H9 (cell line): ENCODE data around the gene BMP7. TPM values are rescaled to one million over a fixed set of nuclear protein-coding genes. Genes with fewer than 3 reads are reported as not detected.

Experiments
- DNase-seq: peaks from one replicate; pipeline ENCODE4 v3.0.0-alpha.2; 2017
- H2AFZ ChIP-seq: one replicate; pipeline ENCODE4 v1.6.1; 2013; ENCODE audit warnings: mild to moderate bottlenecking, low read length, control low read depth, moderate library complexity
- H2AK5ac ChIP-seq: 2 replicates; pipeline ENCODE4 v1.6.1; 2013; ENCODE audit warnings: low read length, control low read depth, mixed read lengths; ENCODE audit not compliant: insufficient read length
- H2BK120ac ChIP-seq: one replicate; pipeline ENCODE4 v1.6.1; 2013; ENCODE audit warnings: low read depth, mild to moderate bottlenecking, low read length, control low read depth, inconsistent platforms; ENCODE audit not compliant: poor library complexity, severe bottlenecking
- H2BK12ac ChIP-seq: 2 replicates; pipeline ENCODE4 v1.6.1; 2013; ENCODE audit warnings: low read length, control low read depth, mixed read lengths, low read depth; ENCODE audit not compliant: insufficient read length
- H2BK15ac ChIP-seq: 2 replicates; pipeline ENCODE4 v1.6.1; 2013; ENCODE audit warnings: low read depth, low read length, control low read depth
- H2BK20ac ChIP-seq: one replicate; pipeline ENCODE4 v1.6.1; 2013; ENCODE audit warnings: low read depth, mild to moderate bottlenecking, low read length, control low read depth, inconsistent platforms; ENCODE audit not compliant: poor library complexity, severe bottlenecking
- H2BK5ac ChIP-seq: 2 replicates; pipeline ENCODE4 v1.6.1; 2013; ENCODE audit warnings: low read length, control low read depth, mixed read lengths; ENCODE audit not compliant: insufficient read length
- H3K14ac ChIP-seq: 2 replicates; pipeline ENCODE4 v1.6.1; 2013; ENCODE audit warnings: low read length, control low read depth; ENCODE audit not compliant: insufficient read depth
- H3K18ac ChIP-seq: 2 replicates; pipeline ENCODE4 v1.6.1; 2013; ENCODE audit warnings: low read depth, mild to moderate bottlenecking, mixed read lengths, low read length, control low read depth; ENCODE audit not compliant: insufficient read length
- H3K23ac ChIP-seq: 2 replicates; pipeline ENCODE4 v1.6.1; 2013; ENCODE audit warnings: low read length, control low read depth, mixed read lengths, low read depth; ENCODE audit not compliant: insufficient read length
- H3K23me2 ChIP-seq: 2 replicates; pipeline ENCODE4 v1.6.1; 2013; ENCODE audit warnings: low read depth, mild to moderate bottlenecking, mixed read lengths, low read length, control low read depth; ENCODE audit not compliant: insufficient read length, poor library complexity, severe bottlenecking
- H3K27ac ChIP-seq: 2 replicates; pipeline ENCODE4 v1.5.1; 2013; ENCODE audit warnings: low read length, control low read depth, mixed read lengths, low read depth; ENCODE audit not compliant: insufficient read length
- H3K27me3 ChIP-seq: 2 replicates; pipeline ENCODE4 v1.6.1; 2013; ENCODE audit warnings: low read length, control low read depth, inconsistent platforms; ENCODE audit not compliant: insufficient read depth
- H3K4ac ChIP-seq: 2 replicates; pipeline ENCODE4 v1.6.1; 2013; ENCODE audit warnings: low read depth, mild to moderate bottlenecking, control low read depth, inconsistent platforms, low read length, moderate library complexity
- H3K4me1 ChIP-seq: 2 replicates; pipeline ENCODE4 v1.6.1; 2013; ENCODE audit warnings: low read length, control low read depth, inconsistent platforms; ENCODE audit not compliant: insufficient read depth
- H3K4me2 ChIP-seq: 2 replicates; pipeline ENCODE4 v1.6.1; 2013; ENCODE audit warnings: low read length, control low read depth, mixed read lengths; ENCODE audit not compliant: insufficient read length, insufficient read depth
- H3K56ac ChIP-seq: 2 replicates; pipeline ENCODE4 v1.6.1; 2013; ENCODE audit warnings: low read depth, mild to moderate bottlenecking, mixed read lengths, low read length, control low read depth; ENCODE audit not compliant: insufficient read length
- H3K79me1 ChIP-seq: 2 replicates; pipeline ENCODE4 v1.6.1; 2013; ENCODE audit warnings: low read depth, mild to moderate bottlenecking, moderate library complexity, low read length, control low read depth, inconsistent platforms; ENCODE audit not compliant: insufficient read depth, poor library complexity, severe bottlenecking
- H3K79me2 ChIP-seq: 2 replicates; pipeline ENCODE4 v1.6.1; 2013; ENCODE audit warnings: low read length, control low read depth, inconsistent platforms; ENCODE audit not compliant: insufficient read depth
- H3K9ac ChIP-seq: 2 replicates; pipeline ENCODE4 v1.6.1; 2013; ENCODE audit warnings: low read length, control low read depth, mixed read lengths; ENCODE audit not compliant: insufficient read length; ENCODE audit errors: extremely low read depth
- H3K9me3 ChIP-seq: one replicate; pipeline ENCODE4 v1.6.1; 2013; ENCODE audit warnings: low read depth, low read length, inconsistent platforms; ENCODE audit not compliant: control insufficient read depth
- H3T11ph ChIP-seq: one replicate; pipeline ENCODE4 v1.6.1; 2013; ENCODE audit warnings: mild to moderate bottlenecking, low read length, control low read depth, inconsistent platforms
- H4K20me1 ChIP-seq: one replicate; pipeline ENCODE4 v1.6.1; 2013; ENCODE audit not compliant: control insufficient read depth, insufficient read length, insufficient read depth
- H4K5ac ChIP-seq: 2 replicates; pipeline ENCODE4 v1.6.1; 2013; ENCODE audit warnings: low read depth, mild to moderate bottlenecking, mixed read lengths, low read length, control low read depth; ENCODE audit not compliant: insufficient read length
- H4K8ac ChIP-seq: replicated peaks from 2 replicates; pipeline ENCODE4 v1.6.1; 2013; ENCODE audit warnings: low read length, control low read depth, mixed read lengths, low read depth; ENCODE audit not compliant: insufficient read length
- H4K91ac ChIP-seq: 2 replicates; pipeline ENCODE4 v1.6.1; 2013; ENCODE audit warnings: low read depth, mild to moderate bottlenecking, moderate library complexity, mixed read lengths, low read length, control low read depth; ENCODE audit not compliant: insufficient read length
- H3K27ac Mint-ChIP-seq, 3 experiments: 2 replicates in 2 of 3; 3 replicates in 1 of 3; pipeline ENCODE4 v1.8.0; 2020 to 2021; ENCODE audit warnings: mixed read lengths in 3 of 3, mild to moderate bottlenecking in 1 of 3, moderate library complexity in 1 of 3
- H3K27me3 Mint-ChIP-seq: 2 replicates; pipeline ENCODE4 v1.8.0; 2021; ENCODE audit warnings: low read depth, mild to moderate bottlenecking, moderate library complexity, mixed read lengths
- H3K36me3 Mint-ChIP-seq, 3 experiments: 2 replicates in 2 of 3; 3 replicates in 1 of 3; pipeline ENCODE4 v1.8.0; 2020 to 2021; ENCODE audit warnings: low read depth in 3 of 3, mixed read lengths in 3 of 3; ENCODE audit not compliant: insufficient read depth in 1 of 3
- H3K4me1 Mint-ChIP-seq, 2 experiments: 2 replicates each; pipeline ENCODE4 v1.8.0; 2020; ENCODE audit warnings: mixed read lengths in 2 of 2
- H3K4me3 Mint-ChIP-seq, 2 experiments: 2 replicates in 1 of 2; 3 replicates in 1 of 2; pipeline ENCODE4 v1.8.0; 2020 to 2021; ENCODE audit warnings: mild to moderate bottlenecking in 2 of 2, mixed read lengths in 2 of 2, moderate library complexity in 1 of 2
- H3K9me3 Mint-ChIP-seq, 2 experiments: 2 replicates in 1 of 2; 3 replicates in 1 of 2; pipeline ENCODE4 v1.8.0; 2020; ENCODE audit warnings: mild to moderate bottlenecking in 2 of 2, mixed read lengths in 2 of 2, moderate library complexity in 1 of 2
- CTCF ChIP-seq: fragments of 200-600 bp; sonication (generic); conservative IDR thresholded peaks from 3 replicates; pipeline ENCODE4 v1.8.0; 2021; ENCODE audit warnings: antibody characterized with exemption, mild to moderate bottlenecking
- WGBS: extraction: QIAGEN DNeasy Blood & Tissue Kit; methylation state at CpG from one replicate; pipeline ENCODE4 v1.1.7; 2013; ENCODE audit warnings: missing lambda C conversion rate, low lambda C conversion rate, mixed read lengths; ENCODE audit not compliant: insufficient read length; ENCODE audit errors: extremely low coverage; 5-methylcytosine and 5-hydroxymethylcytosine counted together
- total RNA-seq: library from RNA; stranded (reverse); gene quantifications from 2 replicates; pipeline ENCODE4 v1.2.1, GENCODE V29; 2021

The BMP7 gene
- total RNA-seq, 1 experiment from 2014 or later, result 17.7 TPM

DNA sequence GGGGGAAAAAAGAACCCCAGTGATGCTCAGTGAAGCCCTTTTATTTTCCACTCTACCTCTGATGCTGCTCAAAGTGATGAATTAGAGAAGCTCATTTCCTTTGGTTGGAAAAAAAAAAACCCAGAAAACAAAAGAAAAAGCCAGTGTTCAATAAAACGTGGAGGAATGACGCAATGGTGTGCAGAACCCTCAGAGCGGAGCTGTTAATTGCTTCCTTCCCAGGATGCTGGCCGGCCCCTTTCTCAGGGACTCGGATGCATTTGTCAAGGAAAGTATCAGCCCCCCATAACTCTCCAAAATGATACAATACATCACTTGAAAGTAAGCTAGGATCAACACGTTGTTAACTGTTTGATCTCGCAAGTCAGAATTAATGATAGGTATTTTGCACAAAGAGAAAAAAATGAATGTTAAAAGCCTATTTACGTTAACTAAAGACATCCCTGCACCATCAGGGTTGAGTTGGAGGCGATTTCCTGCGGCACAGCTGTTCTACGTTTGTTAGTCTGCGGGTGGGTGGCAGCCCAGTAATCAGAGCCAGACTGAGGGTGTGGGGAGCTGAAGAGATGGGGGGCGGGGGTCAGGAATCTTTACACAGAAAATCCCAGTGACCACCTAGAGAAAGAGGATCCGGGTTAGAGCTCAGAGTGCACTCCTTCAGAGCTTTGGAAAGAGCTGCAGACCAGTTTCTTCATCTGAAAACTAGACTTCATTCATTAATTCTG, 132.4 kb downstream of the BMP7 start:
- H2BK5ac ChIP-seq, result no peak overlapping the region
- H2AK5ac ChIP-seq, result no peak overlapping the region
- H3K27me3 ChIP-seq, result no peaks in the 10 kb centered on the region
- no peak overlapping the region for H3T11ph ChIP-seq
- H4K5ac ChIP-seq, result no peak overlapping the region
- H3K23me2 ChIP-seq, result no peaks in the 10 kb centered on the region
- no CpG with 5 or more reads among the region's 14 CpGs for WGBS
- H3K23ac ChIP-seq, result no peak overlapping the region
- no peak for DNase-seq
- H3K4me2 ChIP-seq, result no peak overlapping the region
- no peak overlapping the region for H2BK120ac ChIP-seq
- H3K27ac ChIP-seq, result no peak overlapping the region
- no peak overlapping the region for H2BK12ac ChIP-seq
- no peak for TF ChIP-seq CTCF
- H3K79me1 ChIP-seq, result no peaks in the 10 kb centered on the region
- H3K4me1 Mint-ChIP-seq, result peaks cover 4 to 10% of the 10 kb centered on the region in 2 experiments
- no peaks in the 10 kb centered on the region for H3K79me2 ChIP-seq
- H3K4me3 Mint-ChIP-seq, result no peak overlapping the region
- no peaks in the 10 kb centered on the region for H3K4me1 ChIP-seq
- no peak overlapping the region for H4K91ac ChIP-seq
- no peak overlapping the region for H2BK15ac ChIP-seq
- H3K9me3 ChIP-seq, result no peaks in the 10 kb centered on the region
- H2AFZ ChIP-seq, result no peak overlapping the region
- H3K56ac ChIP-seq, result no peak overlapping the region
- H3K9ac ChIP-seq, result no peak overlapping the region
- H3K4ac ChIP-seq, result no peak overlapping the region
- peaks cover 13% of the 10 kb centered on the region for H3K27me3 Mint-ChIP-seq
- H4K20me1 ChIP-seq, result no peaks in the 10 kb centered on the region
- no peak overlapping the region for H3K14ac ChIP-seq
- no peaks in the 10 kb centered on the region for H3K36me3 Mint-ChIP-seq
- no peaks in the 10 kb centered on the region; a peak in 1 of 5 replicates for H3K9me3 Mint-ChIP-seq
- H3K27ac Mint-ChIP-seq, result no peak overlapping the region
- H2BK20ac ChIP-seq, result no peak overlapping the region
- H4K8ac ChIP-seq, result no peak overlapping the region
- no peak overlapping the region for H3K18ac ChIP-seq
